ENCODE data around the gene PLEKHH3. TPM values are rescaled to one million over a fixed set of nuclear protein-coding genes. Genes with fewer than 3 reads are reported as not detected.

PLEKHH3 gene, protein sequence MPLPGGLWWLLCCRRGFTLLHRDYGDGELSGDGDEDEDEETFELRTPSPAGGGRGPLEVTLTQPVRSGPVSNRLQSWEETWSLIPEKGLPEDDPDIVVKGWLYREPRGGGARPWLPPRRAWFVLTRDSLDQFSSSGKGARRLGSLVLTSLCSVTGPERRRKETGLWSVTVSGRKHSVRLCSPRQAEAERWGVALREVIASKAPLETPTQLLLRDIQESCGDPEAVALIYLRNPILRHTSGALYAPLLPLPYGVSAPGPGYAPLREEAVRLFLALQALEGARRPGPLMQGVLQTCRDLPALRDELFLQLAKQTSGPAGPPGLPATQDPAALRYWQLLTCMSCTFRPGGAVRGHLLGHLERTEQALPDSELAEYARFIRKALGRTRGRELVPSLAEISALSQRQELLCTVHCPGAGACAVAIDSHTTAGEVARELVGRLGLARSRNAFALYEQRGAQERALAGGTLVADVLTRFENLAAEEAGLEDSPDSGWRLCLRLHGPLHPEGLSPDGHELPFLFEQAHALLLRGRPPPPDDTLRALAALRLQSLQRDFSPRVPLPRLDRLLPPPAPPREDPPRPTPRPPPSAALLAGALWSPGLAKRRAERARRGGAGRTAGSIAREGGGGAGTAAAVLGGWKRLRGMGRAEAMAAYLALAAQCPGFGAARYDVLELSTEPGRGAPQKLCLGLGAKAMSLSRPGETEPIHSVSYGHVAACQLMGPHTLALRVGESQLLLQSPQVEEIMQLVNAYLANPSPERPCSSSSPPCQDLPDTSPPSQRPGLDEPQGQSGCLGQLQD
- under 1 TPM; 0.85 to 0.90 TPM for total RNA-seq

DNA sequence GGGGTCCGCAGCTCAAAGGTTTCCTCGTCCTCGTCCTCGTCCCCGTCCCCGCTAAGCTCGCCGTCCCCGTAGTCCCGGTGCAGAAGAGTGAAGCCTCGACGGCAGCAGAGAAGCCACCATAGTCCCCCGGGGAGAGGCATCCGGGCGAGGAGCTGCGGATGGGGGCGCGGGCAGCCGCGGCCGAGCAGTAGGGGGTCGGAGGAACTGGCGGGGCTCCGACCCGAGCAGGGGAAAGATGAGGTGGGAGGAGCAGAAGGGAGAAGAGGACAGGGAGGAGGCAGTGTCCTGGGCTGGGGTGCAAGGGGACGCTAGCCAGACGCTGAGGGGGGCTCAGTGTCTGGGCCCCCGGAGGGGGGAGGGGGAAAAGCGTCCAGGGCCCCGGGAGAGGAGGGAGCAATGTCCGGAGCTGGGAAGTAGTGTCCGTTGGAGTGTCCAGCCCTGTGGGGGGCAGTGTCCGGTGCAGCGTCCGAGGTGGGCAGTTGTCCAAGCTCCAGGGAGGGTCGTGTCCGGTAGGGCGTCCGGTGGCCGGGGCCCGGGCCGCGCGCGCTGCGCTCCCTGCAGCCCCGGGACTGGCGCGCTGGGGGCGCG lies at the start of gene PLEKHH3:
TSS of gene PLEKHH3 (minus strand) at position 571 of the 588 bp plus-strand sequence. CDS start at position 140, 431 bp downstream.
- H3K9me3 Mint-ChIP-seq, result no peaks in the 10 kb centered on the region
- peaks cover 61% of the 10 kb centered on the region for H3K27me3 Mint-ChIP-seq
- H3K27ac Mint-ChIP-seq, result peak within 1 kb of the TSS; percentile 60
- H3K4me1 Mint-ChIP-seq, result peaks cover 38% of the 10 kb centered on the region
- no peaks in the 10 kb centered on the region for H3K36me3 Mint-ChIP-seq
- peak within 1 kb of the TSS; percentile 78 for H3K4me3 Mint-ChIP-seq
- DNase-seq, result no peak

DNA sequence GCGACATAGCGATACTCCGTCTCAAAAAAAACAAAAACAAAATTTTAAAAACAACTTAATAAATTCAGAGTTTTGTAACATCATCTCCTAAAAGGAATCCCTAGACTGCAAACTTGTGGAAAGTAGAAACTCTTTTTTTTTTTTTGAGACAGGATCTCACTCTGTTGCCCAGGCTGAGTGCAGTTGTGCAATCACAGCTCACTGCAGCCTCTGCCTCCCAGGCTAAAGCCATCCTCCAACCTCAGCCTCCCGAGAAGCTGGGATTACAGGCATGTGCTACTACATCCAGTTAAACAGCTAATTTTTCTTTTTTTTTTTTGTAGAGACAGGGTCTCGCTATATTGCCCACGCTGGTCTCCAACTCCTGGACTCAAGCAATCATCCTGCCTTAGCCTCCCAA lies 48.3 kb upstream of the PLEKHH3 start:
- peaks cover 15% of the 10 kb centered on the region for H3K36me3 Mint-ChIP-seq
- H3K9me3 Mint-ChIP-seq, result no peaks in the 10 kb centered on the region
- H3K4me3 Mint-ChIP-seq, result no peak overlapping the region
- no peaks in the 10 kb centered on the region for H3K27me3 Mint-ChIP-seq
- DNase-seq, result no peak
- H3K4me1 Mint-ChIP-seq, result peaks cover 2% of the 10 kb centered on the region
- H3K27ac Mint-ChIP-seq, result no peak overlapping the region

DNA sequence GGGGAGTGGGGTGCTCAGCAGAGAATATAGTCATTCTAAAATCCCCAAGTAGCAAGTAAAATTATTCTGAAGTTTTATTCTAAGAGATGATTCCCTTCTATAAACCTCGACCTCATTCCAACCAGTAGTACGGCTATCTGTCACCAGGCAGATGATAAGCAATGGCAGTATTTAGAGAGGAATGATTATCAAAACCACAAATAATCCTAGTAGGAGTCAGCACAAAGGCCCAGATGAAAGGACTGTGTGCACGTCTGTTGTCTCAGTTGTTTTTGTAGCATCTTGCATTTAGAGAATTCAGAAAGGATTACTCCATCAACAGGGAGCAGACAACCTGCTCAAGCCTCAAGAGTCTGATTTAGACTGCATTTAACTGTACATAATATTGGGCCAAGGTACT lies 46.8 kb upstream of the PLEKHH3 start:
- no peak for DNase-seq
- H3K36me3 Mint-ChIP-seq, result peaks cover 16% of the 10 kb centered on the region
- H3K27ac Mint-ChIP-seq, result peak overlapping the region; percentile 13
- H3K9me3 Mint-ChIP-seq, result no peaks in the 10 kb centered on the region
- no peaks in the 10 kb centered on the region for H3K27me3 Mint-ChIP-seq
- H3K4me3 Mint-ChIP-seq, result no peak overlapping the region
- H3K4me1 Mint-ChIP-seq, result peaks cover 2% of the 10 kb centered on the region

DNA sequence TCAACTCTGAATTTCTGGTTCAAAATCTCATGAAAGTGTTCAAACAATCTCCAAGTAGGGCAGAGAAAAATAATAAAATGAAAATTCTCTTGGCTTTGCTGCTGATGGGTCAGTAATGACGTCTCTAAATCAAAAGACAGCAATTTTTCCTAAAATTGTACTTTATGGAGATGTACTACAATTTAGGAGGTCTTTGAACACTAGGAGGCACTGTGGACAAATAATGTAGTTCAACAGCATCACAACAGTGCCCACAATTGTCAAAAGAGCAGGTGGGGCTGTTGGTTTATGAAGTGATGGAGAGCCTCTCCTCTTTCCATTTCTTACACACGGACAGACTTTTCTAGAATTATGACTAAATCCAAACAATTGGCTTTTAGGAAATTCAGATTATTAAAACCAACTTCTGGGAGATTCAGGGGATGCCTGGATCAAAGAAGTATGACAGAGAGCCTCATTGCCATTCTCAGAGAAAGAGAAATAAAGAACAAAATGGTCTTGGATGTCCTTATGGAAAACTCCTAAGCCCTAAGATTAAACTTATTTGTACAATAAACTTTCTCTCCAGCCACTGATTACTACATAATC lies 44.3 kb upstream of the PLEKHH3 start:
- H3K27me3 Mint-ChIP-seq, result no peaks in the 10 kb centered on the region
- H3K4me3 Mint-ChIP-seq, result no peak overlapping the region
- H3K9me3 Mint-ChIP-seq, result no peaks in the 10 kb centered on the region
- H3K36me3 Mint-ChIP-seq, result peaks cover 32% of the 10 kb centered on the region
- no peak for DNase-seq
- H3K27ac Mint-ChIP-seq, result no peak overlapping the region
- peaks cover 2% of the 10 kb centered on the region for H3K4me1 Mint-ChIP-seq

DNA sequence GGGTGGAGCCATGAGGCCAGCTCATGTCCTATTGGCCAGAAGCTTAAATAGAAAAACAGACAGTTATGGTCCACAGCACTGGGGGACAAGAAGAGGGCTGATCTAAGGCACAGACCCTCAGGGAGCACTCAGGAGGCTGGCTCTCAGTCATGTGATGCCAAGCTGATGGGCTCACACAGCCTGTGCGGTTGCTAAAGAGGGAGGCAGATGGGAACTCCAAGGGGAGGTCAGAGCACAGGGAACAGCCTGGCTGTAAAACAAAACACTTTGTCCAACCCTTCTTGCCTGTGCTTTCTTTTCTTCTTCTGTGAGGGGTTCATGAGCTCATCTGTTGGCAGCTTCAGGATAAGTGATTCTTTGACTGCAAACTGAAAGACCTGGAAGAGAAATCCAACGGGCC lies 32.8 kb upstream of the PLEKHH3 start:
- Mint-ChIP-seq H3K36me3 (peaks cover 54% of the 10 kb centered on the region), H3K9me3 (no peaks in the 10 kb centered on the region), H3K27ac (no peak overlapping the region), H3K4me1 (peaks cover 27% of the 10 kb centered on the region), H3K27me3 (no peaks in the 10 kb centered on the region), H3K4me3 (no peak overlapping the region)
- no peak for DNase-seq

DNA sequence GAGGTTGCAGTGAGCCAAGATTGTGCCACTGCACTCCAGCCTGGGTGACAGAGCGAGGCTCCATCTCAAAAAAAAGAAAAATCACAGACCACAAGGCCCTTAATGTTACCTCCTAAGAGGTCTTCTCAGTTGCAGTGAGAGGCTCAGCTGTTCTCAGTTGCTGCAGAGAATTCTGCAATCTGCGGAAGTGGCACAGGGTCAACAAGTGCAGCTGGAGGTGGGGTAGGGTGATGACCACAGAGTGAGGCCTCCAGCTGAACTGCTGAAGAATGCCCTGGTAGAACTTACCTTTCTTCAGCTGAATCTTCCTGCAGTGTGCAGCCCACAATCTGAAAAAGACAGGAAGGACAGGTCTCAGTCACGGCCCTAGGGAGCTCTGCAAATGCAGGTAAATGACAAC lies 31.8 kb upstream of the PLEKHH3 start:
- H3K4me1 Mint-ChIP-seq, result peaks cover 33% of the 10 kb centered on the region
- no peaks in the 10 kb centered on the region for H3K27me3 Mint-ChIP-seq
- DNase-seq, result no peak
- H3K9me3 Mint-ChIP-seq, result no peaks in the 10 kb centered on the region
- H3K27ac Mint-ChIP-seq, result no peak overlapping the region
- H3K4me3 Mint-ChIP-seq, result no peak overlapping the region
- H3K36me3 Mint-ChIP-seq, result peaks cover 64% of the 10 kb centered on the region

DNA sequence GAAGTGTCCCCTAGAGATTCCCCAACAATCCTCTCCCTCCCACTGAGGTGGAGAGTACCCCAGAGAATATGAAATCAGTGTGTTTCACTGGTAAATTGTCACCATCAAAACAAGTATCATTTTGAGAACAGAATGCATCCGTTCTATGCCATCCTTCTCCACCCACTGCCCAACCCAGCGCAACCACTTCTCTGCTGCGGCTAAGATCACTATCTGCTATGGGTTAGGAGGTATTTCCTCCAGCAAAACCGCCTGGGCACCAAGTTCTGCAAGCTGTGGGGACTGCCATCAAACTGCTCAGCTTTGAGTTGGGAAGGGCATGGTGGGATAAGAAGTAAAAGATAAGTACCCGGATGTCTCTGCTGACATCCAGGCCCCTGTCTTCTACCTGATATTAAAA lies 29.9 kb upstream of the PLEKHH3 start:
- Mint-ChIP-seq H3K4me3 (no peak overlapping the region), H3K36me3 (peaks cover 68% of the 10 kb centered on the region), H3K27ac (no peak overlapping the region), H3K4me1 (peaks cover 33% of the 10 kb centered on the region), H3K27me3 (no peaks in the 10 kb centered on the region), H3K9me3 (no peaks in the 10 kb centered on the region)
- no peak for DNase-seq

DNA sequence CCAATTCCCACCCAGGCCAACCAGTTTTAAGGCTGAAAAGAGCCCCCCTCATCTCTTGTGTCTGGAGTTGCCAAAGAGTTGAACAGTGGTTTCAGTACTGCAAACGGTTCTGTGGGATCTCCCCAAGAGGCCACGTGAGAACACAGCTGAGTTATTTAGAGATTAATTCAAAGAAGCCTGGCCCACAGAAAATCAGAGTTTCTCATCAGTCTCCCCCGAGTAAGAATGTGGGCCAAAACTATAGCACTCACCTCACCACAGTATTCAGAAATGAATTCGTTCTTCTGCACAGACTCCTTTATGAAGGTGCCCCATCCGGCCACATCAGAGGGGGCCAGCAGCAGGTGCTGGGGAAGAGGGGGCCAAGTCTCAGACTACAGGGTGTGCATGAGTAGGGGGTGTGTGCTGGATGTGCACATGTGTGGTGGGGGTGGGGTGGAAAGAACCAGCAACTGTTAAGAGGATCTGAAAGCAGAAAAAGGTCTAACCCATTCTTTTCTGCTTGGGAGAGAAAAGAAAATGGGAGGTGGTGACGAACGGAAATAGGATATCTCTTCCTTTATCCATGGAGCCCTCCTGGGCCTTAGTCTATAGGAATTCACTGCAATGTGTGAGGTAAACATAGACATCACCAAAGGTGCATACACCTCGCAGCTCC lies 28.2 kb upstream of the PLEKHH3 start:
- H3K36me3 Mint-ChIP-seq, result peaks cover 62% of the 10 kb centered on the region
- peaks cover 33% of the 10 kb centered on the region for H3K4me1 Mint-ChIP-seq
- H3K9me3 Mint-ChIP-seq, result no peaks in the 10 kb centered on the region
- H3K27me3 Mint-ChIP-seq, result no peaks in the 10 kb centered on the region
- H3K27ac Mint-ChIP-seq, result no peak overlapping the region
- H3K4me3 Mint-ChIP-seq, result no peak overlapping the region
- DNase-seq, result peak; percentile 74

DNA sequence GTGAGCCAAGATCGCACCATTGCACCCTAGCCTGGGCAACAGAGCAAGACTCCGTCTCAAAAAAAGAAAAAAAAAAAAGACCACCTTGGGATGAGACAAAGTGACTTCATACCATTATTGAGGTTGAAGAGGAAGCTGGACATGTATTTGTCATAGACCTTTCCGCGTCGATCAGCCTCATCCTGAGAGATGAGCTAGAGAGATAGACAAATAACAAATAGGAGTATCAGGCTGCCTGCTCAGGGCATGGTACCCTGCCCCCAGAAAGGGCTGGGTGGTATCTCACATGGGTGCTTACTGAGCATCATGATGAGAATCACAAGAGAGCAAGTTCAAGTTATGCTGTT lies 27.7 kb upstream of the PLEKHH3 start:
- no peaks in the 10 kb centered on the region for H3K9me3 Mint-ChIP-seq
- no peak overlapping the region for H3K27ac Mint-ChIP-seq
- H3K4me1 Mint-ChIP-seq, result peaks cover 33% of the 10 kb centered on the region
- H3K27me3 Mint-ChIP-seq, result no peaks in the 10 kb centered on the region
- H3K4me3 Mint-ChIP-seq, result no peak overlapping the region
- peaks cover 58% of the 10 kb centered on the region for H3K36me3 Mint-ChIP-seq
- no peak for DNase-seq

DNA sequence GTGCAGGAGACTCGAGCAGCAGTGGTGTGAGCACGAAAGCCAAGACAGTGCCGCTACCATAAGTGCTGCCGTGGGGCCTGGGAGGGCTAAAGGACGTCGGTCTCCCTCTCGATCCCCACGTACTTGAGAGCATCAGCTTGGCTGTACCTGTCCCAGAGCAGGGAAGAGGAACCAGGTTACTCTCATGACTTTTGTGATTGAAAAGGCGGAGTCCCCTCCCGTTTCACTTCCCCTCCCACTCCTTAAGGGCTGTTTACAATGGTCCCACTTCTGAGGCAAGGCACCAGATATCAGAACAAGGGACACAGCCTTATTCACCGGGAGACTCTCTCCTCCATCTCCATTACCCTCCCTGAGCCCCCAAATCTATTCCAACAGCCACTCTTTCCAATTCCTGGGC lies 25.7 kb upstream of the PLEKHH3 start:
- H3K9me3 Mint-ChIP-seq, result no peaks in the 10 kb centered on the region
- H3K4me3 Mint-ChIP-seq, result no peak overlapping the region
- H3K27ac Mint-ChIP-seq, result no peak overlapping the region
- peaks cover 41% of the 10 kb centered on the region for H3K36me3 Mint-ChIP-seq
- peaks cover 26% of the 10 kb centered on the region for H3K4me1 Mint-ChIP-seq
- H3K27me3 Mint-ChIP-seq, result no peaks in the 10 kb centered on the region
- DNase-seq, result no peak

DNA sequence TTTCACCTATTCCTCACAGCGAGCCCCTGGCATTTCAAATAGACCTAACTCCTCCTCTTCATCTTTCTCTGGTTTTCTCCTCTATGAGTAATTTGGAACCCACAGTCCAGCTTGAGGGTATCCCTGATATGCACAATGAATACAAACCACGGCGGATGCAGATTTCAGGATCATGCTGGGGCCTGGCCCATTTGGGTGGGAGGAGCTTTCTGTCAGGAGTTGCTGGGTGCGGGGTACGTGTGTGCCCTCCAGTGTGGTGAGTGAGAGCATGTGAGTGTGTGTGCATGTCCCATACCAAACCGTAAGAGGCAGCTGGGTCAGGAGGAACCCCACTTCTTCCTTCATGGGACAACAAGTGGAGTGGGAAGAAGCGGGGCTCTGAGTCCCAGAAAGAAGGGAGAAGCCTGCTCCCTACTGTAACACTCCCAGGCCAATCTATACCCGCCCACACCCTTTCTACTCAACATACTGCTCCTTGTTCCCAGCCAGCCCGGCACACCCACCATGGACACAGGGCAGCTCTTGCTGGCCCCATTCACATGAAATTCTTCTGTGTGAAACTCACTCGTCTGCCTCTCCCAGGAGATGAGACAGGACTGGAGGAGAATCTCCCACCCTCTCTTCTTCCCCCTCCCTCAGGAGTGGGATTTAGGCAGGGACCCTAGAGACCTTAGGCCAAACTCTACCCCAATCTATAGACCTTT lies 23.9 kb upstream of the PLEKHH3 start:
- no peak for DNase-seq
- H3K4me3 Mint-ChIP-seq, result no peak overlapping the region
- peaks cover 15% of the 10 kb centered on the region for H3K4me1 Mint-ChIP-seq
- no peaks in the 10 kb centered on the region for H3K27me3 Mint-ChIP-seq
- peaks cover 36% of the 10 kb centered on the region for H3K36me3 Mint-ChIP-seq
- no peaks in the 10 kb centered on the region for H3K9me3 Mint-ChIP-seq
- H3K27ac Mint-ChIP-seq, result no peak overlapping the region

DNA sequence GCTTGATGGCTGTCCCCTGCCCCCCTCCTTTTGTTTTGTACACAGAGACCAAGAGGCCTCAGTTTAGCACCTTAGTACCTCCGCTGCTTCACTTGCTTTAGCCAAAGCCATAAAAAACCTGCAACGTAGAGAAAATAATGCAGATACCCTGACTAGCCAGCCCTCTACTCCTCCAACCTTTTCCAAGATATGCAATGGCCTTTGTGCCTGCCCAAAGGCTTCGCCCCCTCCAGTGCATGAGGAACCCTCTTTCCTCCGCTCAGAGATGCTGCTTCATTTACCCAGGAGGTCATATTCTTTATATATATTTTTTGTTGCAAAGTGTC lies 22.6 kb upstream of the PLEKHH3 start:
- no peaks in the 10 kb centered on the region for H3K9me3 Mint-ChIP-seq
- DNase-seq, result no peak
- H3K27me3 Mint-ChIP-seq, result no peaks in the 10 kb centered on the region
- H3K27ac Mint-ChIP-seq, result no peak overlapping the region
- H3K36me3 Mint-ChIP-seq, result peaks cover 24% of the 10 kb centered on the region
- H3K4me1 Mint-ChIP-seq, result peaks cover 5% of the 10 kb centered on the region
- H3K4me3 Mint-ChIP-seq, result no peak overlapping the region

DNA sequence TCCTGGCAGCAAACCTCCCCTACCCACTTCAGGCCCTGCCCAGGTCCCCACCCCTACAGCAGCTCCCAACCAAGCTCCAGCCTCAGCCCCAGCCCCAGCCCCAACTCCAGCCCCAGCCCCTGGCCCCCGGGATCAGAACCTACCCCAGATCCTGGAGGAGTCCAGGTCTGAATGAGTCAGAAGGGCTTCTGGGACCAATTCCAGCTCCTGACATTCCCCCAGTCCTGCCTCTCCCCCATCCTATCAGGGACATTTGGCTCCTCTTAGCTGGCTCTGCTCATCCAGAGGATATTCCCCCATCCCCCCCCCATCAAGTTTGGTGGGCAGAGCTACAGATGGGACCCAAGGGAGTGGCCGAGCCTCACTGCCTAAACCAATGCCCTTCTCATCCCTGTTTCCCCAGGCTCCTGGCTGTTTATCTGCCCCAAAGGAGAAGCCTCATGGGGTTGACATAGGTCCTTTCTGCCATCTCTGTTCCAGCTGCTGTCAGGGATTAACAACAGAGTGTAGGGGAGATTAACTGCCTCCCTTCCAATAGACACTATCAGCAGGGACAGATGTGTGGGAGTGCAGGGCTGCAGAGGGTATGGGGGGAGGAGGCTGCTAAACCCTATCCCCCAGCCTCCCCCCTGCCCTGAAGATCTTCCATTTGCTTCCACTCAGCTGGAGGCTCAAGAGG lies 22.1 kb upstream of the PLEKHH3 start:
- Mint-ChIP-seq H3K27me3 (no peaks in the 10 kb centered on the region), H3K4me1 (peaks cover under 1% of the 10 kb centered on the region), H3K9me3 (no peaks in the 10 kb centered on the region), H3K4me3 (no peak overlapping the region), H3K27ac (no peak overlapping the region), H3K36me3 (peaks cover 19% of the 10 kb centered on the region)
- no peak for DNase-seq

Measured in activated naive CD8-positive, alpha-beta T cell treated with anti-CD3 and anti-CD28 coated beads for 36 hours (primary cell).